GM12873 (cell line): ENCODE results near the gene ITGAV.
A peak's percentile ranks its signal among the peaks of the same experiment; 100 is the strongest.

ENCODE experiments used
- CTCF ChIP-seq: IDR thresholded peaks from 2 replicates; pipeline ENCODE4 v1.5.1; 2012; ENCODE audit warnings: low read depth, mild to moderate bottlenecking, moderate library complexity, low read length, control low read depth; ENCODE audit not compliant: insufficient read depth; ENCODE audit errors: missing control alignments

The ITGAV gene

GRCh38 chr2:186589612-186590349, at the start of gene ITGAV:
ITGAV (plus strand) TSS chr2:186590056; CDS start chr2:186590339, 283 bp downstream.
- peak; percentile 8 for TF ChIP-seq CTCF

DNA sequence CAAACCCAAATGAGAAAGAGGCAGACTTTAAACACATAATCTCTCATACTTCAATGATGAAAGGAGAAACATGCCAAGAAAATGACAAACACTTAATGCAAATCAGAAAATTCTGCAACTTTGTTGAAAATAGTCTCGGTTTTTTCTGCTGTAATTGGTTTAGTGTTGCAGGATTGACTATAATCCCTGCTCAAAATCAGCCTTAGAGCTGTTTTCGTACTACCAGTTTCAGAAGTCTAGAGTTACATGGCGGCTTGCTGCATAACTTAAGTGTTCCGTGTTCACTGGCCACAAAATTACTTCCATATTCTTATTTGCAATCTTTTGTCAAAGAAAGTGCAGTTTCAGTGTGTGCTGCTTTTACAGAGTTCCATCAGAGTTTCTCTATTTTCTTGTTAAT, 48.9 kb upstream of the ITGAV start:
- no peak for TF ChIP-seq CTCF

GRCh38 chr2:186542002-186542401, 47.9 kb upstream of the ITGAV start:
- no peak for TF ChIP-seq CTCF

- no peak for TF ChIP-seq CTCF
Observed at GRCh38 chr2:186543561-186544131, 46.2 kb upstream of the ITGAV start.

DNA sequence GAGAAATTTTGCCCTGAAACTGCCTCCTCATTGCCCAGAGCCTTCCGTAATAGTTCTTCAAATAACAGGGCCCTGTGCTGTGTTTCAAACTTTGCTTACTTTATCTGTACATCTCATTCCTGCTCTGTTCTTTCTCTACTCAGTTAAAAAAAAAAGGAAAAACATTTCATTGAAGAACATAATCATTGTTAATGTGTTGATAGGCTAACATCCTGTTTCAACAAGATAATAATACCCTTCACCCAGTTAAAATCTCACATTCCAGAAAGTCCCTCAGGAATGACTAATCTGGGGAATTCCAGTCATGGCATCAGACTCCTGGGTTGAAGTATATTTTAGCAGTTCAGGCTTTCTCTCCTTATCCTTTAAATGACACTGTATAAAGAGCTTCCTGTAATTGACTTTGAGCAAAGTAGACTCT, 45.6 kb upstream of the ITGAV start:
- no peak for TF ChIP-seq CTCF

DNA sequence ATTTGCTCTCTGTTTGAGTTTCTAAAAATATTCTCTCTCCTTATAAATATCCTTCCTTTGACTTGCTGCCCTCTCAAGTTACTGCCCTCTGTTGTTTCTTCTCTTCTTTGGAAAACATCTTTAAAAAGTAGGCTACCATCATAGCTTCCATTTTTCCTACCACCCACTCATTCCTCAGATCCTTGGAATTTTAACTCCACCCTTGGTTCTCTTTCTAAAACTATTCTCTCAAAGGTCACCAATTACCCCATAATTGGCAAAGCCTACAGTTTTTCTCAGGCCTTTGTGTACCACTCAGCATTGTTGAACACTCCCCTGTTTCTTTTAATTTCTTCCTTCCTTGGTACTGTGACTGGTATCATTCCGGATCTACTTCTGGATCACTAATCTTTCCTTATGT, 43.0 kb upstream of the ITGAV start:
- TF ChIP-seq CTCF, result no peak

- no peak for TF ChIP-seq CTCF
Observed at GRCh38 chr2:186551323-186552050, 38.4 kb upstream of the ITGAV start.
